Measurements from ENCODE around the gene CISD2.
"Not testable (repeated sequence)": the region's sequence is repeated elsewhere in the genome, so short reads cannot be mapped to it uniquely, and the experiment has no call there.

CISD2 gene

DNA sequence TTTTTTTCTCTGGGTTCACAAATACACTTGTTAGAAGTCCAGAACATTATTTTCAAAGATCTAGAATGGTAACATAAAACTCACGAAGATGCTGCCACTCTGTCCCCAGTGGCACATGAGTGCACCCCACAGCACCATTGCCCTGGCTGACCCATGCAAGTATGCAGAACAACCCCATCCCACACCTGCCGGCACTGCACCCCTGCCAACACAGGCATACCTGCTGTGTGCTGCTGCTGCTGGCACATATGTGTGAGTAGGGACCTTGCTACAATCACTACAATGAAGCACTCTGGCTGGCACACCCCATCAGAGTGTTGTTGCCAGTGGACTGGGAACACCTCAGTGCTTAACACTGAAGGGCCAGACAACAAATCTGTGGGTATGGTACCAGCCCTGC is 66.9 kb downstream of the CISD2 start:
- no peak for DNase-seq

DNA sequence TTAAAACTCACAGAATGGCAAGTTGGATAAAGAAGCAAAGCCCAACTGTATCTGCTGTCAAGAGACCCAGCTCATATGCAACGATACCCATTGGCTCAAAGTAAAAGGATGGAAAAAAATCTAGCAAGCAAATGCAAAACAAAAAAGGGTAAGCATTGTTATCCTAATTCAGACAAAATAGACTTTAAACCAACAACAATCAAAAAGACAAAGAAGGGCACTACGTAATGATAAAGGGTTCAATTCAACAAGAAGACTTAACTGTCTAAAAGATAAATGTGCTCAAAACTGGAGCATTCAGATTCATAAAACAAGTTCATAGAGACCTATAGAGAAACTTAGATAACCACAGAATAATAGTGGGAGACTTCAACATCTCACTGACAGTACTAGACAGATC is 69.3 kb downstream of the CISD2 start:
- DNase-seq: not testable (repeated sequence)
